Nephron progenitor cell (in vitro differentiated cells): ENCODE measurements around the gene CITED4.

Experiments
- DNase-seq: peaks from one replicate; pipeline ENCODE4 v3.0.0; 2021
- H3K27ac Mint-ChIP-seq: 2 replicates; pipeline ENCODE4 v1.8.0; 2021; ENCODE audit warnings: mild to moderate bottlenecking, moderate library complexity, mixed read lengths
- H3K27me3 Mint-ChIP-seq: 2 replicates; pipeline ENCODE4 v1.8.0; 2021; ENCODE audit warnings: mild to moderate bottlenecking, low read depth, mixed read lengths; ENCODE audit not compliant: poor library complexity
- H3K36me3 Mint-ChIP-seq: 2 replicates; pipeline ENCODE4 v1.8.0; 2021; ENCODE audit warnings: low read depth, mixed read lengths
- H3K4me1 Mint-ChIP-seq: 2 replicates; pipeline ENCODE4 v1.8.0; 2021; ENCODE audit warnings: mixed read lengths
- H3K4me3 Mint-ChIP-seq: 2 replicates; pipeline ENCODE4 v1.8.0; 2021; ENCODE audit warnings: mild to moderate bottlenecking, moderate library complexity, mixed read lengths
- H3K9me3 Mint-ChIP-seq: 2 replicates; pipeline ENCODE4 v1.8.0; 2021; ENCODE audit warnings: mild to moderate bottlenecking, moderate library complexity, mixed read lengths
- TF ChIP-seq, protein P1 (sequence below): fragments of 200-600 bp; sonication (generic); IDR thresholded peaks from 2 replicates; pipeline ENCODE4 v1.5.0; 2021; ENCODE audit warnings: antibody characterized with exemption

The CITED4 gene

DNA sequence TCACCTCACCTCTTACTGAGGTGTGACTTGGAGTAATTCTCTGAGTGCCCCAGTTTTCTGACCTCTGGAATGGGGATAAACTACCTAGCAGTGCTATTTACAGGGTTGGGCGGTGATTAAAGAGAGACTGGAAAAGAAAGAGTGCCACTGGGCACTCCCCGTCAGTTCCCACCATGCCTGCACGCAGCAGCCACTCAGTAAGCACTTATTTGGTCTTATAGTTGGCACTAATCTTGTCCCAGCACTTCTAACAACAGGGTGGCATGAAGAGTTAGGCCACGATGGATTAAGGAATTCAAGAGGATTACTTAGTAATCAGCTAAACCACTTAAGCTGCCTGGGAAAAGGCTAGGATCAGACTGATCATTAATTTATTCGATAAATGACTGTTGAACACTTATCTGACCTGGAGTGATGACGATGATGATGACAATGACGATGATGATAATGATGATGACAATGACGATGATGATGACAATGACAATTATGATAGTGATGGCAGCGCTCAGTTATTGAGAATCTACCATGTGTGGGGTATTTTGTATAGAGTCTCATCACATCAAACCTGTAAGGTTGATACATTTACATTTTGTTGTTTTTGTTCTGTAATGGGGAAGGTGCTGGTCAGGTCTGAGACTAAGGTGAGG is 5.4 kb downstream of the CITED4 start:
- peaks cover 15% of the 10 kb centered on the region for H3K4me1 Mint-ChIP-seq
- H3K4me3 Mint-ChIP-seq = no peak overlapping the region
- TF ChIP-seq, protein P1, sequence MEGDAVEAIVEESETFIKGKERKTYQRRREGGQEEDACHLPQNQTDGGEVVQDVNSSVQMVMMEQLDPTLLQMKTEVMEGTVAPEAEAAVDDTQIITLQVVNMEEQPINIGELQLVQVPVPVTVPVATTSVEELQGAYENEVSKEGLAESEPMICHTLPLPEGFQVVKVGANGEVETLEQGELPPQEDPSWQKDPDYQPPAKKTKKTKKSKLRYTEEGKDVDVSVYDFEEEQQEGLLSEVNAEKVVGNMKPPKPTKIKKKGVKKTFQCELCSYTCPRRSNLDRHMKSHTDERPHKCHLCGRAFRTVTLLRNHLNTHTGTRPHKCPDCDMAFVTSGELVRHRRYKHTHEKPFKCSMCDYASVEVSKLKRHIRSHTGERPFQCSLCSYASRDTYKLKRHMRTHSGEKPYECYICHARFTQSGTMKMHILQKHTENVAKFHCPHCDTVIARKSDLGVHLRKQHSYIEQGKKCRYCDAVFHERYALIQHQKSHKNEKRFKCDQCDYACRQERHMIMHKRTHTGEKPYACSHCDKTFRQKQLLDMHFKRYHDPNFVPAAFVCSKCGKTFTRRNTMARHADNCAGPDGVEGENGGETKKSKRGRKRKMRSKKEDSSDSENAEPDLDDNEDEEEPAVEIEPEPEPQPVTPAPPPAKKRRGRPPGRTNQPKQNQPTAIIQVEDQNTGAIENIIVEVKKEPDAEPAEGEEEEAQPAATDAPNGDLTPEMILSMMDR = no peak
- H3K36me3 Mint-ChIP-seq = no peaks in the 10 kb centered on the region
- H3K27me3 Mint-ChIP-seq = peaks cover 43% of the 10 kb centered on the region
- DNase-seq = no peak
- no peak overlapping the region for H3K27ac Mint-ChIP-seq
- H3K9me3 Mint-ChIP-seq = no peaks in the 10 kb centered on the region

DNA sequence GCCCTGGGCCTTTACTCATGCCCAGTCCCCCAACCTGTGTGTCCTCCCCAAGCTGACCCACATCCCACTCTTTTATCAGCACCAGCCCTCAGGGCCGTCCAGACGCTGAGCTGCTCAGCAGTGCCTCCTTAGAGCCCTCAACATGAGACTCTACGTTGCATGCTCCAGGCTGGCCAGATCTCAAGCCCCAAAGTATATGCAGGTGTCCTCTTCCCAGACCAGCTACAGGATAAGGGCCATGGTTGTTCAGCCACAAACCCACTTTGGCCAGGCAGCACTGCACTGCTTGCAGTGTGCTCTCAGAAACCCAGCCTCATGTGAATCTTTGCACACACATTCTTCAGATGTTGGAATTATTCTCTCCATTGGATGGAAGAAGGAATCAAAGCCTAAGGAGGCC is 6.0 kb downstream of the CITED4 start:
- no peak overlapping the region for H3K4me3 Mint-ChIP-seq
- H3K27me3 Mint-ChIP-seq = peaks cover 42% of the 10 kb centered on the region
- H3K27ac Mint-ChIP-seq = no peak overlapping the region
- H3K4me1 Mint-ChIP-seq = peaks cover 15% of the 10 kb centered on the region
- H3K36me3 Mint-ChIP-seq = no peaks in the 10 kb centered on the region
- TF ChIP-seq, protein P1 = no peak
- DNase-seq = no peak
- H3K9me3 Mint-ChIP-seq = no peaks in the 10 kb centered on the region

DNA sequence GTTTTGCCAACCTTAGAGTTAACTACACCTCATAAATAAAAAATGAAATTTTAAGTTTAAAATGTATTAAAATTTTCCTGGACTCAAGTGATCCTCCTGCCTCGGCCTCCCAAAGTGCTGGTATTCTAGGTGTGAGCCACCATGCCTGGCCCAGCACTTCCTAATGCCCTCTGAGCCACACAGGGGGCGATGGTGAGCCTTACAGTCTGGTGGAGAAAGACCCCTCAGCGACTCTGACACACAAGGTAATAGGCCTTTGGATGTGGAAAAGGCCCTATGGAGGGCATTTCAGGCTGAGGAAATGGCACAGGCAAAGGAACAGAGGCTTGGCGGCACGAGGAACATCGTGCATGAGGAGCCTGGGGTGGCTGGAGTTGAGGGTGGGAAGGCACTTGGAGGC is 6.7 kb downstream of the CITED4 start:
- Mint-ChIP-seq H3K4me3 (no peak overlapping the region), H3K27me3 (peaks cover 36% of the 10 kb centered on the region), H3K4me1 (peaks cover 9% of the 10 kb centered on the region), H3K27ac (no peak overlapping the region), H3K36me3 (no peaks in the 10 kb centered on the region), H3K9me3 (no peaks in the 10 kb centered on the region)
- peak; percentile 29 for DNase-seq
- TF ChIP-seq, protein P1 = no peak

DNA sequence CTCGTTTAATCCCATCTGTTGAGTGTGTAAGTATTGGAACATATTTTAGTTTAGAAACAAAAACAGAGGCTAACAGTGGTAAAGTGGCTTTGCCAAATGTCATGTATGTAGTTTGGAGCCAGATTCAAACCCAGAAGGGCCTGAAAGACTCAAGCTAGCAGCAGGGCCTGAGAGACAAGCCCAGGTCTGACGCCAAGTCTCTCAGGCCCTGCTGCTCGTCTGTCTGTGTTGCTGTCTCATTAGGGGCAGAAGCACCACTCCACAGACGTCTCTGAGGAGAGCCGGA is 8.3 kb downstream of the CITED4 start:
- Mint-ChIP-seq H3K36me3 (no peaks in the 10 kb centered on the region), H3K4me3 (no peak overlapping the region), H3K9me3 (no peaks in the 10 kb centered on the region), H3K27me3 (peaks cover 19% of the 10 kb centered on the region), H3K4me1 (peaks cover 4% of the 10 kb centered on the region), H3K27ac (no peak overlapping the region)
- TF ChIP-seq, protein P1 = no peak
- no peak for DNase-seq

DNA sequence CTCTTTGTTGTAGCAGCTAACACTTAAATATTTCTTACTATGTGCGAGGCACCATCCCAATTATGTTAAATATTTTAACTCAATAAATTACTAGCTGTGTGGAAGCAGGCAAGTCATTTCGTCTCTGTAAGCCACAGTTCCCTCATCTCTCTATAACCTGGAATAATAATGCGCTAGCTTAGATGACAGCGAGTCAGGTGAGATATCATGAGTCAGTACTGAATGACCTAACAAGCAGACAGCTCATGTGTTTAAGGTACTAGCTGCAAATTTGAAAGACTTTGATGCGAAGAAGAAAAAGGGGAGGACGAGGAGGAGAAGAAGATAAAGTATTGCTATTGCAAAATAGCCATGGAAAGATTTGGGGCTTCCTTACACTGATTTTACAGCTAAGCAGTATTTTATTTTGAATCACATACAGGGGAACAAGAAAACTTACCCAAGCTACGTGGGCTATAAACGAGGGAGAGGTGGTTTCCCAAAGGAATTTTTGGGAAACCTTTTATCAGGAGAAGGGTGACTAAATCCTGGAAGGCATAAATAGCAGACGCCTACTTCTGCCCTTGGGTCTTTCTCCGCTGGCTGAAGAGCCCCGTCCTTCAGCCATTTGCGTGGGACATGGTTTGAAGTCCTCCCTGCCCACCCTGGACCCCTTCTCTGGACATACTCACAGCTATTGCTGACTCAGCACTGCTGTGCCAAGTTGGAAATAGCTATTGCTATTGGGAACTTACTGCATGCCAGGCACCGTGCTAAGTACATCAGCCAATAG is 8.9 kb downstream of the CITED4 start:
- DNase-seq = no peak
- H3K4me1 Mint-ChIP-seq = peaks cover 9% of the 10 kb centered on the region
- H3K9me3 Mint-ChIP-seq = no peaks in the 10 kb centered on the region
- no peaks in the 10 kb centered on the region for H3K36me3 Mint-ChIP-seq
- H3K4me3 Mint-ChIP-seq = no peak overlapping the region
- peaks cover 14% of the 10 kb centered on the region for H3K27me3 Mint-ChIP-seq
- H3K27ac Mint-ChIP-seq = no peak overlapping the region
- TF ChIP-seq, protein P1 = no peak

DNA sequence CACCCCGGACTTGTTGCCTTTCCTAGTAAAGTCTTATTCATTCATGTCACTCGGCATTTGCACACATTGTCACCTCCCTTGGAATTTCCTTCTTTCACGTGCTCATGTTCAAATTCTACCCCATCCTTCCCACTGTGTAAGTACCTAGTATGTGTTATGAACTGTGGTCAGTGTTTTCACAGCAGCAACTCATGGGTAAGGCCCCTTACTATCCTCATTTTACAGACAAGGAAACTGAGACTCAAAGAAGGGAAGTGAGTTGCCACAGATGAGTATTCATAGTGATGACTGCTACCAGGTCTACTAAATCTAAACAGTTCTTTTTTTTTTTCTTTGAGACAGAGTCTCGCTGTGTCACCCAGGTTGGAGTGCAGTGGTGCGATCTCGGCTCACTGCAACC is 10.5 kb downstream of the CITED4 start:
- H3K4me1 Mint-ChIP-seq = peaks cover 9% of the 10 kb centered on the region
- TF ChIP-seq, protein P1 = no peak
- DNase-seq = no peak
- peaks cover 3% of the 10 kb centered on the region for H3K27me3 Mint-ChIP-seq
- no peak overlapping the region for H3K27ac Mint-ChIP-seq
- no peaks in the 10 kb centered on the region for H3K36me3 Mint-ChIP-seq
- H3K9me3 Mint-ChIP-seq = no peaks in the 10 kb centered on the region
- H3K4me3 Mint-ChIP-seq = no peak overlapping the region
